Neuron (in vitro differentiated cells): ENCODE results near the gene LILRB4.
"Not testable (repeated sequence)": the region's sequence is repeated elsewhere in the genome, so short reads cannot be mapped to it uniquely, and the experiment has no call there.

Experiments used
- H2AFZ ChIP-seq: one replicate; pipeline ENCODE4 v1.6.1; 2013; ENCODE audit warnings: low read depth, mild to moderate bottlenecking, inconsistent platforms, low read length, moderate library complexity
- H3K27me3 ChIP-seq: one replicate; pipeline ENCODE4 v1.6.1; 2013; ENCODE audit warnings: low read length; ENCODE audit not compliant: insufficient read depth
- H3K36me3 ChIP-seq: one replicate; pipeline ENCODE4 v1.6.1; 2013; ENCODE audit warnings: low read length; ENCODE audit not compliant: insufficient read depth
- H3K4me1 ChIP-seq: one replicate; pipeline ENCODE4 v1.6.1; 2013; ENCODE audit warnings: low read length; ENCODE audit not compliant: insufficient read depth
- H3K4me3 ChIP-seq: 2 replicates; pipeline ENCODE4 v1.5.1; 2013; ENCODE audit warnings: mild to moderate bottlenecking, low read length, moderate library complexity
- H3K9me3 ChIP-seq: one replicate; pipeline ENCODE4 v1.6.1; 2013; ENCODE audit warnings: low read length

Gene LILRB4

DNA sequence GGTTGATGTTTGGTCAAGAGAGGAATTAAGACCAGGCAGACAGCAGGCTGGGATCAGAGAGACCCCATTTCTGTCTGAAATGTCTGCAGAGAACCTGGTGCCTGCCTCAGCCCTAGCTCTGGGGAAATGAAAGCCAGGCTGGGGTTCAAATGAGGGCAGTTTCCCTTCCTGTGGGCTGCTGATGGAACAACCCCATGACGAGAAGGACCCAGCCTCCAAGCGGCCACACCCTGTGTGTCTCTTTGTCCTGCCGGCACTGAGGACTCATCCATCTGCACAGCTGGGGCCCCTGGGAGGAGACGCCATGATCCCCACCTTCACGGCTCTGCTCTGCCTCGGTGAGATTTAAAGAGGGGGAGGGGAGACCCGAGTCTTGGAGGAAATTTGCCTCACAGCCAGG is at the start of gene LILRB4:
TSS of gene LILRB4 (plus strand) at position 256 of the 400 bp plus-strand sequence. CDS start at position 305, 49 bp downstream.
- Histone ChIP-seq H3K36me3 (no peaks in the 10 kb centered on the region), H3K9me3 (no peaks in the 10 kb centered on the region), H2AFZ (no peak within 1 kb of the TSS), H3K4me3 (no peak within 1 kb of the TSS), H3K27me3 (no peaks in the 10 kb centered on the region), H3K4me1 (no peaks in the 10 kb centered on the region)

DNA sequence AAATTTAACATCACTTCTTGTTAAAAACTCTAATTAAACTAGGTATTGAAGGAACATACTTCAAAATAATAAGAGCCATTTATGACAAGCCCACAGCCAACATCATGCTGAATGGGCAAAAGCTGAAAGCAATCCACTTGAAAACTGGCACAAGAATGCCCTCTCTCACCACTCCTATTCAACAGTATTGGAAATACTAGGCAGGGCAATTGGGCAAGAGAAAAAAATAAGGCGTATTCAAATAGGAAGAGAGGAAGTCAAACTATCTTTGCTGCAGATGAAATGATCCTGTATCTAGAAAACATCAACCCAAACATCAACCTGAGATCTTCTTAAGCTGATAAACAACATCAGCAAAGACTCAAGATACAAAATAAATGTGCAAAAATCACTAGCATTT is 48.1 kb upstream of the LILRB4 start:
- H3K4me3 ChIP-seq = no peak overlapping the region
- no peak overlapping the region for H2AFZ ChIP-seq
- H3K27me3 ChIP-seq = no peaks in the 10 kb centered on the region
- no peaks in the 10 kb centered on the region for H3K9me3 ChIP-seq
- H3K36me3 ChIP-seq = no peaks in the 10 kb centered on the region
- H3K4me1 ChIP-seq = no peaks in the 10 kb centered on the region

DNA sequence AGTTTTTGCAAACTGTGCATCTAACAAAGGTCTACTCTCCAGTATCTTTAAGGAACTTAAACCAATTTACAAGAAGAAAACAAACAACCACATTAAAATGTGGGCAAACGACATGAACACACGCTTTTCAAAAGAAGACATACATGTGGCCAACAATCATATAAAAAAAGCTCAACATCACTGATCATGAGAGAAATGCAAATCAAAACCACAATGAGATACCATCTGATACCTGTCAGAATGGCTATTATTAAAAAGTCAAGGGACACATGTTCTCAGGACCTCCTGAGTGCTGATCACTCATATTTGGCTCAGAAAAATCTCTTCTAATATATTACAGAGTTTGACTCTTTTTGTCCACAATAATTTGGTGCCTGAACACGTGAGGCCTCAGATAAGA is 46.7 kb upstream of the LILRB4 start:
- Histone ChIP-seq H3K27me3 (no peaks in the 10 kb centered on the region), H3K4me1 (no peaks in the 10 kb centered on the region), H3K36me3 (no peaks in the 10 kb centered on the region), H2AFZ (no peak overlapping the region), H3K4me3 (no peak overlapping the region), H3K9me3 (no peaks in the 10 kb centered on the region)

- Histone ChIP-seq H2AFZ (no peak overlapping the region), H3K4me3 (no peak overlapping the region), H3K9me3 (no peaks in the 10 kb centered on the region), H3K4me1 (no peaks in the 10 kb centered on the region), H3K36me3 (no peaks in the 10 kb centered on the region), H3K27me3 (no peaks in the 10 kb centered on the region)
Observed at GRCh38 chr19:54616821-54617560, 45.8 kb upstream of the LILRB4 start.

- Histone ChIP-seq H3K4me3 (no peak overlapping the region), H3K9me3 (no peaks in the 10 kb centered on the region), H3K27me3 (no peaks in the 10 kb centered on the region)
Observed at GRCh38 chr19:54620464-54620863, 42.3 kb upstream of the LILRB4 start.

GRCh38 chr19:54622431-54622830 is 40.4 kb upstream of the LILRB4 start:
- H3K4me3 ChIP-seq = no peak overlapping the region
- H3K9me3 ChIP-seq = peaks cover 2% of the 10 kb centered on the region
- no peaks in the 10 kb centered on the region for H3K4me1 ChIP-seq
- no peaks in the 10 kb centered on the region for H3K27me3 ChIP-seq
- H2AFZ ChIP-seq = no peak overlapping the region
- H3K36me3 ChIP-seq = no peaks in the 10 kb centered on the region

More at GRCh38 chr19:54620464-54620863, 42.3 kb upstream of the LILRB4 start:
- H3K36me3 ChIP-seq = no peaks in the 10 kb centered on the region
- no peak overlapping the region for H2AFZ ChIP-seq
- H3K4me1 ChIP-seq = no peaks in the 10 kb centered on the region

DNA sequence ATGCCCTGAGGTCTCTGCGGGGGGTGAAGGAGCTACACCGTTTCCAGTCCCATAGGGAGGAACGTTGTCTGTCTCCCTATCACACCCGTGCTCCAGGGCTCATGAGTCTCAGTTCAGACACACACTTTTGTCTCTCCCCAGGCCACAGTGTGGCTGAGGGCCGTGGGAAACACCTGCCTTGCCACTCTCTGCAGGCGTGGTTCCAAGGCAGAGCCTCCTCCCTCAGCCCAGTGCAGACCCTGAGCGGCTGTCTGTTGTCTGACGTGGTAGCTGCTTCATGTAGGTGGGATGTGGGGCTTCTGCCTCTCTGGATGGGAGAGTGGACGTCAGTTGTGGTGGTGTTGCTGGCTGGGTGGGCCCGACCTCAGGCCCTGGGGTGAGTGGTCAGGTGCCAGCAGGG is 38.6 kb upstream of the LILRB4 start:
- H3K27me3 ChIP-seq, H3K4me3 ChIP-seq, H3K4me1 ChIP-seq, H3K36me3 ChIP-seq, H3K9me3 ChIP-seq, H2AFZ ChIP-seq: not testable (repeated sequence)

- not testable (repeated sequence) for H3K27me3 ChIP-seq, H3K4me3 ChIP-seq, H3K4me1 ChIP-seq, H3K9me3 ChIP-seq, H2AFZ ChIP-seq, H3K36me3 ChIP-seq
Observed at GRCh38 chr19:54624934-54625730, 37.7 kb upstream of the LILRB4 start.

GRCh38 chr19:54626757-54627156 is 36.0 kb upstream of the LILRB4 start:
- H3K9me3 ChIP-seq = peaks cover 2% of the 10 kb centered on the region
- H2AFZ ChIP-seq = no peak overlapping the region

DNA sequence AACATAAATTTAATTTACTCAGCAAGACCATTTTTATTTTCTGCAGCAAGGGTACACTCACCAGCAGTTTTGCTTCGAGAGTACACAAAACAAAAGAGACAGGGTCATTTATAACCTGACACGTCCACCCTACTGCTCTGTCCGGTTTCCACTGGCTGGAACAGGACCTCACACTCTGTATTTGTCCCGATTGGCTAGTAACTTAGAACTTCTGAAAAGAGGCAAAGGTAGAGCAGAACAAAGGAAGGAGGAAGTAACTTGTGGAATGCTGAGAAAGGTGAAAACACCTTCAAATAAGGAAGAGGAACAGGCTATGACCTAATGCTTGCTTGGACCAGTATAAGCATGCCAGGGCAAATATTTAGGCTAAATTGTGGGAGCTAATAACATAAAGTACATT is 34.9 kb upstream of the LILRB4 start:
- H2AFZ ChIP-seq, H3K4me3 ChIP-seq, H3K4me1 ChIP-seq, H3K27me3 ChIP-seq, H3K36me3 ChIP-seq, H3K9me3 ChIP-seq: not testable (repeated sequence)

More at GRCh38 chr19:54626757-54627156, 36.0 kb upstream of the LILRB4 start:
- Histone ChIP-seq H3K4me3 (no peak overlapping the region), H3K27me3 (peaks cover 9% of the 10 kb centered on the region), H3K4me1 (no peaks in the 10 kb centered on the region), H3K36me3 (no peaks in the 10 kb centered on the region)

- H3K4me3 ChIP-seq, H3K27me3 ChIP-seq, H3K36me3 ChIP-seq, H2AFZ ChIP-seq, H3K4me1 ChIP-seq, H3K9me3 ChIP-seq: not testable (repeated sequence)
Observed at GRCh38 chr19:54630262-54630661, 32.5 kb upstream of the LILRB4 start, which contains the start of gene LILRB1. LILRB1 (plus strand) TSS chr19:54630484; CDS start chr19:54631074, 590 bp downstream.

- H2AFZ ChIP-seq = no peak overlapping the region
- H3K4me1 ChIP-seq = no peaks in the 10 kb centered on the region
- H3K27me3 ChIP-seq = peaks cover 10% of the 10 kb centered on the region
- no peaks in the 10 kb centered on the region for H3K36me3 ChIP-seq
- peaks cover 2% of the 10 kb centered on the region for H3K9me3 ChIP-seq
- no peak overlapping the region for H3K4me3 ChIP-seq
Observed at GRCh38 chr19:54630782-54631181, 32.0 kb upstream of the LILRB4 start.

DNA sequence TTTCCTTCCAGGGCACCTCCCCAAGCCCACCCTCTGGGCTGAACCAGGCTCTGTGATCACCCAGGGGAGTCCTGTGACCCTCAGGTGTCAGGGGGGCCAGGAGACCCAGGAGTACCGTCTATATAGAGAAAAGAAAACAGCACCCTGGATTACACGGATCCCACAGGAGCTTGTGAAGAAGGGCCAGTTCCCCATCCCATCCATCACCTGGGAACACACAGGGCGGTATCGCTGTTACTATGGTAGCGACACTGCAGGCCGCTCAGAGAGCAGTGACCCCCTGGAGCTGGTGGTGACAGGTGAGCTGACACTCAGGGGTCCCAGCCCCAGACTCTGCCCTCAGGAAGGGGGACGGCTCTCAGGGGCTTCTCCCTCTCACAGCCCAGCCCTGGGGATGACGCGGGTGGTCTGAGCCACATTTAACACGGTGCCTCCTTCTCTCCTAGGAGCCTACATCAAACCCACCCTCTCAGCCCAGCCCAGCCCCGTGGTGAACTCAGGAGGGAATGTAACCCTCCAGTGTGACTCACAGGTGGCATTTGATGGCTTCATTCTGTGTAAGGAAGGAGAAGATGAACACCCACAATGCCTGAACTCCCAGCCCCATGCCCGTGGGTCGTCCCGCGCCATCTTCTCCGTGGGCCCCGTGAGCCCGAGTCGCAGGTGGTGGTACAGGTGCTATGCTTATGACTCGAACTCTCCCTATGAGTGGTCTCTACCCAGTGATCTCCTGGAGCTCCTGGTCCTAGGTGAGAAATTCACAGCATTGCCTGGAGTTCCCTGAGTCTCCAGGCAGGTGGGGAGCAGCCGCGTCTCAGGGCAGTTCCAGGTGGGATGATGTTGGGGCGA is 31.1 kb upstream of the LILRB4 start:
- H3K36me3 ChIP-seq, H2AFZ ChIP-seq, H3K4me3 ChIP-seq, H3K4me1 ChIP-seq, H3K9me3 ChIP-seq: not testable (repeated sequence)
- H3K27me3 ChIP-seq = peaks cover 13% of the 10 kb centered on the region
